ENCODE measurements around the gene CAMK1D. TPM values are rescaled to one million over a fixed set of nuclear protein-coding genes. Genes with fewer than 3 reads are reported as not detected.

Gene CAMK1D
- total RNA-seq, 2 experiments from 2014 or later: 19.0 to 25.6 TPM

DNA sequence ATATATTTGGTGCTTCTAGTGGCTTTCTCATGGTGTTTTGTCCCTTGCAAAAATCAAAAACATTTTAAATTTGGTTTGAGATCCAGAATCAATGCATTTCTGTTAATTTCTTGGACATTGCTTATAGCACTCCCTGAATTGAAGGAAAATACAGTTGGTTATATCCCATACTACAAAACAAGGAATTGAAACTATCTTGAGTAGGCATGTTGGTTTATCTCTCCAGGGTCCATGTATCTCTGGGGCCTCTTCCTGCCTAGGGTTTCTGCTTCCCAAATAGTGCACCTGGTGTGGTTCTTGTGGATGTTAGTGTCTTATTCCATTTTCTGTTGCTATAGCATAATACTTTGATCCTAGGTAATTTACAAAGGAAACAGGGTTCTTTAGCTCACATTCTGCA lies 212.4 kb downstream of the CAMK1D start:
- no peak overlapping the region for H3K4me3 ChIP-seq (ENCODE audit: low read depth, low read length, poor library complexity, severe bottlenecking)
- no peak overlapping the region for H3K4me2 ChIP-seq (ENCODE audit: low read length)
- H2AFZ ChIP-seq (ENCODE audit: low read length): no peak overlapping the region
- no TSS peak for BruUV-seq (replicated peaks)
- TF ChIP-seq, protein P1, sequence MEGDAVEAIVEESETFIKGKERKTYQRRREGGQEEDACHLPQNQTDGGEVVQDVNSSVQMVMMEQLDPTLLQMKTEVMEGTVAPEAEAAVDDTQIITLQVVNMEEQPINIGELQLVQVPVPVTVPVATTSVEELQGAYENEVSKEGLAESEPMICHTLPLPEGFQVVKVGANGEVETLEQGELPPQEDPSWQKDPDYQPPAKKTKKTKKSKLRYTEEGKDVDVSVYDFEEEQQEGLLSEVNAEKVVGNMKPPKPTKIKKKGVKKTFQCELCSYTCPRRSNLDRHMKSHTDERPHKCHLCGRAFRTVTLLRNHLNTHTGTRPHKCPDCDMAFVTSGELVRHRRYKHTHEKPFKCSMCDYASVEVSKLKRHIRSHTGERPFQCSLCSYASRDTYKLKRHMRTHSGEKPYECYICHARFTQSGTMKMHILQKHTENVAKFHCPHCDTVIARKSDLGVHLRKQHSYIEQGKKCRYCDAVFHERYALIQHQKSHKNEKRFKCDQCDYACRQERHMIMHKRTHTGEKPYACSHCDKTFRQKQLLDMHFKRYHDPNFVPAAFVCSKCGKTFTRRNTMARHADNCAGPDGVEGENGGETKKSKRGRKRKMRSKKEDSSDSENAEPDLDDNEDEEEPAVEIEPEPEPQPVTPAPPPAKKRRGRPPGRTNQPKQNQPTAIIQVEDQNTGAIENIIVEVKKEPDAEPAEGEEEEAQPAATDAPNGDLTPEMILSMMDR (conservative IDR thresholded peaks at IDR 0.05; ENCODE audit: low read length): no peak
- no peak for TF ChIP-seq EZH2phosphoT487 (IDR thresholded peaks at IDR 0.05; ENCODE audit: borderline replicate concordance, low read depth, low read length)
- no peaks in the 10 kb centered on the region for H3K9me3 ChIP-seq (ENCODE audit: low read length)
- DNase-seq (ENCODE audit: low spot score): no peak
- intact Hi-C loops (cut with micrococcal nuclease; ENCODE audit: unreplicated experiment): no loop called here
- no peaks in the 10 kb centered on the region for H3K36me3 ChIP-seq (ENCODE audit: insufficient read depth, low read length)
- CTCF ChIA-PET (ENCODE audit: unreplicated experiment): interaction anchor here (0.6 kb wide), 1 partner anchor 14 kb away, joined by 3 read pairs; no protein-coding TSS in a partner anchor
- H4K20me1 ChIP-seq (ENCODE audit: insufficient read depth, low read length): no peaks in the 10 kb centered on the region
- POLR2A ChIA-PET: interaction anchor here (0.5 kb wide), 2 partner anchors 95 to 240 kb away, joined by 3 to 4 read pairs; no protein-coding TSS in a partner anchor
- H3K4me1 ChIP-seq (ENCODE audit: insufficient read depth, low read length, poor library complexity, severe bottlenecking): peaks cover 8% of the 10 kb centered on the region
- no peak overlapping the region for H3K27ac ChIP-seq (ENCODE audit: low read depth, low read length, poor library complexity, severe bottlenecking)
- H3K79me2 ChIP-seq (ENCODE audit: insufficient read depth, low read depth, low read length): no peaks in the 10 kb centered on the region
- no peaks in the 10 kb centered on the region for H3K9me2 ChIP-seq (ENCODE audit: insufficient read depth, low read length)

DNA sequence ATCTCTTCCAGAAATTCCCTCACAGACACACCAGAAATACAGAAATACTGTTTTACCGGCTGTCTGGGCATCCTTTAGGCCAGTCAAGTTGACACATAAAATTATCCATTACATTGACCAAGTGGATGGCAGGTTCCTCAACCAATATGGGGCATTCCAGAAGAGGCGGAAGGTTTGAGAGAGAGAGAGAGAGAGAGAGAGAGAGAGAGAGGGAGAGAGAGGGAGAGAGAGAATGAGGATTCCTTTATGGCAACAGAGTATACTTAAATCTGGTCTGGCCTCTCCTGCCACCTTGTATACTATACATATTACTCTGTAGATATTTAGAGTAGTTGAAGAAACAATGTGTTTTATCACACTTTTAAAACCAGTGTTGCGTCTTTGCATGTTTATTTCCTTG lies 214.1 kb downstream of the CAMK1D start:
- no peak overlapping the region for H3K4me3 ChIP-seq (ENCODE audit: low read depth, low read length, poor library complexity, severe bottlenecking)
- DNase-seq (ENCODE audit: low spot score): no peak
- H2AFZ ChIP-seq (ENCODE audit: low read length): no peak overlapping the region
- no peaks in the 10 kb centered on the region for H3K36me3 ChIP-seq (ENCODE audit: insufficient read depth, low read length)
- BruUV-seq (replicated peaks): no TSS peak
- no peaks in the 10 kb centered on the region for H3K9me3 ChIP-seq (ENCODE audit: low read length)
- H4K20me1 ChIP-seq (ENCODE audit: insufficient read depth, low read length): no peaks in the 10 kb centered on the region
- no peaks in the 10 kb centered on the region for H3K79me2 ChIP-seq (ENCODE audit: insufficient read depth, low read depth, low read length)
- H3K27ac ChIP-seq (ENCODE audit: low read depth, low read length, poor library complexity, severe bottlenecking): no peak overlapping the region
- ChIA-PET CTCF (ENCODE audit: unreplicated experiment) (no interaction called here), POLR2A (interaction anchor here (0.5 to 0.7 kb wide), 3 partner anchors 79 to 252 kb away, joined by 3 to 4 read pairs (median 3); no protein-coding TSS in a partner anchor)
- peaks cover 8% of the 10 kb centered on the region for H3K4me1 ChIP-seq (ENCODE audit: insufficient read depth, low read length, poor library complexity, severe bottlenecking)
- intact Hi-C loops (cut with micrococcal nuclease; ENCODE audit: unreplicated experiment): no loop called here
- no peak overlapping the region for H3K4me2 ChIP-seq (ENCODE audit: low read length)
- TF ChIP-seq, protein P1 (conservative IDR thresholded peaks at IDR 0.05; ENCODE audit: low read length): no peak
- no peak for TF ChIP-seq EZH2phosphoT487 (IDR thresholded peaks at IDR 0.05; ENCODE audit: borderline replicate concordance, low read depth, low read length)
- no peaks in the 10 kb centered on the region for H3K9me2 ChIP-seq (ENCODE audit: insufficient read depth, low read length)

DNA sequence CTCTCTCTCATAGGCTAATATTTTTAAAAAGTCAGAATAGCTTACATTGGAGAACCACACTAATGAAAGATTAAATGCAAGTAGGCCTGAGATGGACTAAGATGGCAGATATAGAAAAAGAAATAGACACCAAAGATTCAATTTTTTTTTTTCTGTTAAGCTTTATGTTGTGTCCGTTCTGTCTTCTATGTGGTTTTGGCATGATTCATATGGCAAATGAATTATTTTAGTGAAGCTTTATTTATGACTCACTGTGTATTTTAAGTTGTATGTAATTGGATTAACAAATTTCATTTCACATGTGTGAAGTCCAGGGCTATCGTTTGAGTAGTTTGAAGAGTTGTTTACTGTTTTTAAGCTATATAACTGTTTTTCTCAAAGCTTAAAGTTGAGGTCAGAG lies 214.8 kb downstream of the CAMK1D start:
- Histone ChIP-seq H3K4me1 (ENCODE audit: insufficient read depth, low read length, poor library complexity, severe bottlenecking) (peaks cover 8% of the 10 kb centered on the region), H3K4me3 (ENCODE audit: low read depth, low read length, poor library complexity, severe bottlenecking) (no peak overlapping the region), H3K79me2 (ENCODE audit: insufficient read depth, low read depth, low read length) (no peaks in the 10 kb centered on the region), H3K9me2 (ENCODE audit: insufficient read depth, low read length) (no peaks in the 10 kb centered on the region), H3K27ac (ENCODE audit: low read depth, low read length, poor library complexity, severe bottlenecking) (no peak overlapping the region), H3K36me3 (ENCODE audit: insufficient read depth, low read length) (no peaks in the 10 kb centered on the region), H2AFZ (ENCODE audit: low read length) (no peak overlapping the region), H3K4me2 (ENCODE audit: low read length) (no peak overlapping the region), H3K9me3 (ENCODE audit: low read length) (no peaks in the 10 kb centered on the region), H4K20me1 (ENCODE audit: insufficient read depth, low read length) (no peaks in the 10 kb centered on the region)
- ChIA-PET CTCF (ENCODE audit: unreplicated experiment) (no interaction called here), POLR2A (interaction anchor here (0.5 to 0.7 kb wide), 5 partner anchors 9 to 1612 kb away, joined by 3 to 6 read pairs (median 3); no protein-coding TSS in a partner anchor)
- TF ChIP-seq, protein P1 (conservative IDR thresholded peaks at IDR 0.05; ENCODE audit: low read length): no peak
- no peak for TF ChIP-seq EZH2phosphoT487 (IDR thresholded peaks at IDR 0.05; ENCODE audit: borderline replicate concordance, low read depth, low read length)
- intact Hi-C loops (cut with micrococcal nuclease; ENCODE audit: unreplicated experiment): no loop called here
- no TSS peak for BruUV-seq (replicated peaks)
- no peak for DNase-seq (ENCODE audit: low spot score)

Measured in OCI-LY7 (cell line).